Astrocyte of the spinal cord (primary cell): ENCODE data around the gene PLD5.

Experiments used
- DNase-seq: peaks from one replicate; pipeline ENCODE4 v3.0.0; 2011; ENCODE audit warnings: low read depth, low spot score
- H3K4me3 ChIP-seq: 2 replicates; pipeline ENCODE4 v1.5.1; 2011; ENCODE audit warnings: low read depth, mild to moderate bottlenecking, low read length, moderate library complexity
- CTCF ChIP-seq: IDR thresholded peaks from 2 replicates; pipeline ENCODE4 v1.5.1; 2012; ENCODE audit warnings: low read depth, mild to moderate bottlenecking, low read length, inconsistent platforms
- in situ Hi-C: cut with HindIII; loops from 2 replicates; pipeline ENCODE4 v1.10.0; 2017; ENCODE audit warnings: low sequenced_read_pairs

The PLD5 gene

GRCh38 chr1:242452573-242452972 lies 71.9 kb downstream of the PLD5 start:
- no peak for TF ChIP-seq CTCF
- in situ Hi-C loops: no loop called here
- DNase-seq: no peak
- H3K4me3 ChIP-seq: no peak overlapping the region

- H3K4me3 ChIP-seq: no peak overlapping the region
- TF ChIP-seq CTCF: no peak
- DNase-seq: no peak
- in situ Hi-C loops: no loop called here
Observed at GRCh38 chr1:242449661-242450060, 74.8 kb downstream of the PLD5 start.

- no peak for TF ChIP-seq CTCF
- in situ Hi-C loops: no loop called here
- DNase-seq: no peak
- no peak overlapping the region for H3K4me3 ChIP-seq
Observed at GRCh38 chr1:242448910-242449645, 75.4 kb downstream of the PLD5 start.

DNA sequence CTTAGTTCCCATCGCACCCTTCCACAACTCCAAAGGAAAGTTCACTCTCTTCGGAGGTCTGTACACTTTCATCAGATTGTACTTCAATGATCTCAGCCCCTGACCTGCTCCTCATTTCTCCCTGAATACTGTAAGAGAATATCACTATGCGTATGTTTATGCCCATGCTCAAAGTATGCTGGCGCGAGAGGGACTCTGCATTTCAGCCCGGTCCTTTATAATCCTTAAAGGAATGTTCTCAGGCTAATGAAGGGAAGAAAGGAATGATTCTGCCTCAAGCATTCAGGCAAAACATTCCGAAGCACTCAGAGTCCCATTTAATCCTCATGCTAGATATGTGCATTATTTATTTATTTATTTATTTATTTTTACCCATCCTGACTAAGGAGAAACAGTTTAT lies 76.8 kb downstream of the PLD5 start:
- no peak for DNase-seq
- in situ Hi-C loops: no loop called here
- TF ChIP-seq CTCF: no peak
- no peak overlapping the region for H3K4me3 ChIP-seq

DNA sequence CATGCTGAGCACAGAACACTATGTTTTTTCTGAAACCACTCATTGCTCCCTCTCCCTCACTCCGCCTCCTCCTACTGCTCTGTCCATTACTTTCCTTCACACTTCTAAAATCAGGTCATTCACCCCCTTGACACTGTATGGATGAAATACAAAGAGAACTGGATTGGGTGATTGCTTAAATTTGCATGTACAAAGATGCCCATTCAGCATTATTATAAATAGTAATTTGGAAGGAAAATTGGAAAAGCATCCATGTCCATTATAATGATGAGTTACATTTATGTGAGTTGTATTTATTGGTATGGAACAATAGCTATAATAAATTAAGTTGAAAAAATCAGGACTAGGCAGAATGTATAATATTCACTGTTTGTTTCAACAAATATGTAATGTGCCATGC lies 83.7 kb downstream of the PLD5 start:
- in situ Hi-C loops: no loop called here
- H3K4me3 ChIP-seq: no peak overlapping the region
- TF ChIP-seq CTCF: no peak
- no peak for DNase-seq

DNA sequence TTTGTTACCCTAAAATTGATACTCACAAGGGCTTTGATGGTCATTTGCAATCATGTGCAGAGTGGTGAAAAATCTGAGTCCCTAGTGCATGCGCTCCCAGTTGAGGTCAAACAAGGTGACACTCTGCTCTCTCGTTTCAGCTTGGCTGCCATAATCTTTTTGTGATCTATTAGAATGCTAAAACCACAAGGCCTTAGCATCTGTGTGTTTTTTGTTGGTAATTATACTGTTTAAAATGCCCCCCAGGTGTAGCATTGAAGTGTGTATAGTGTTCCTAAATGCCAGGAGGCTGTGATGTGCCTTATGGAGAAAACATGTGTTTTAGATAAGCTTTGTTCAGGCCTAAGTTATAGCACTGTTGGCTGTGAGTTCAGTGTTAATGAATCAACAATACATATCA lies 89.3 kb downstream of the PLD5 start:
- H3K4me3 ChIP-seq: no peak overlapping the region
- no peak for DNase-seq
- no peak for TF ChIP-seq CTCF
- in situ Hi-C loops: no loop called here
